GM18507 (cell line): ENCODE measurements around the gene GUCD1.

Source experiments
- DNase-seq: peaks from one replicate; pipeline ENCODE4 v3.0.0; 2011; ENCODE audit warnings: low read depth; ENCODE audit not compliant: insufficient read length; ENCODE audit errors: extremely low spot score
- FAIRE-seq: peaks from 2 replicates; lab custom pipeline; 2011; peaks lifted over from hg19 to GRCh38; lab: Jason Lieb, UNC

GUCD1 gene

GRCh38 chr22:24591286-24591830 lies 36.4 kb upstream of the GUCD1 start:
- FAIRE-seq (no peak), DNase-seq (no peak)

GRCh38 chr22:24590596-24591173 lies 35.7 kb upstream of the GUCD1 start:
- FAIRE-seq (no peak), DNase-seq (no peak)

DNA sequence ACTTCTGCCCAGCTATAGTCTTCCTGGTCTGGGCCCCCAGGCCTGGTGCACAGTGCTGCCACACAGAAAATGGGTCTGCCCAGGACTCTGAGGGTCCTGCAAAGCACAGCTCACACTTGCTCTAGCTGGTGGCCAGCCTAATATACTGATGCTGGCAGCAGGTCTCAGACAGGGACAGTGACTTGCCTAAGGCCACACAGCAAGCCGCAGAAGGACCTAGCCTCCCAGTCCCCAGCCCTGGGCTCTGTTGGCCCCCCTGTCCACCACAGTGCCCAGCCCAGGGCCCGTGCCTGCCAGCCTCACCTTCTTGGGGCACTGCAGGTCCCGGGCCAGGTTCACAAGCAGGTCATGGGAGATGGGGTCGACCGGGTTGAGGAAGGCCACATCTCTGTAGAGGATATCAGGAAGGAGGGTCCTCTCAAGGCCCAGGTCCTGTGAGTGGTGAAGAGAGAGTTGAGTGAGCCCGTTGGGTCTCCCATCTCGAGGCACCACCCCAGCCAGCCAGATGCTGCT lies 34.6 kb upstream of the GUCD1 start:
- DNase-seq (no peak), FAIRE-seq (no peak)

DNA sequence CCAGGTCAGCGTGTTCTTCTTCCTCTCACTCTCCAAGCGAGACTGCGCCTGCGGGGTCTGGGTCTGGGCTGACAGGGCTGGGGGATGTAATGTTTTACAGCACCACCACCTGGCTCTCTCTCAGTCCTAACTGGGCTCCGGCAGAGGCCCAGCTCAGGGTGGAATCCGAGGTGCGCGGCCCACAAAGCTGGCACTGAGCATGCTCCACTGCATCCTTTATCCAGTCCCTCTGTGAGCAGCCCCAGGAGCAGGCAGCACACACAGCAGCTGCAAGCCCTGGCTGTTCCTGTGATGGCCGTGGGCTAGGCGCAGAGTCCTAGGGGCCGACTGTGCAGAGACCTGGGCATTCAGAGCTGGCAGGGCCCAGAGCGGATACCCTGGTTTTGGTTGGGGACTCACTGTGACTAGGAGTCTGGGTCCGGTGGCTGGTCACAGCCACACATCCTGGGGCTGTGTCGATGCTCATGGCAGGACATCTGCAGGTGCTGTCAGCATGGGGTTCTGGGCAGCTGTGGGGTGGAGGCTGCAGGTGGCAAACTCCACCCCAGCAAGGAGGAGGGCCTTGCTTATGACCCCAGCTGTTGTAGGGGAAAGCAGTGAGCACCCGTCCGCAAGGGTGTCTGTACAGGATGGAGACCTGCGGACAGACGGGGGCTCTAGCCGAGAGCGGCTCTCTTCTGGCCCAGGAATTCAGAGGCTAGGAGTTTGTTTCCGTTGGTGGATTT lies 34.0 kb upstream of the GUCD1 start:
- no peak for DNase-seq
- FAIRE-seq = no peak

GRCh38 chr22:24588381-24588756 lies 33.4 kb upstream of the GUCD1 start:
- FAIRE-seq = no peak
- no peak for DNase-seq

DNA sequence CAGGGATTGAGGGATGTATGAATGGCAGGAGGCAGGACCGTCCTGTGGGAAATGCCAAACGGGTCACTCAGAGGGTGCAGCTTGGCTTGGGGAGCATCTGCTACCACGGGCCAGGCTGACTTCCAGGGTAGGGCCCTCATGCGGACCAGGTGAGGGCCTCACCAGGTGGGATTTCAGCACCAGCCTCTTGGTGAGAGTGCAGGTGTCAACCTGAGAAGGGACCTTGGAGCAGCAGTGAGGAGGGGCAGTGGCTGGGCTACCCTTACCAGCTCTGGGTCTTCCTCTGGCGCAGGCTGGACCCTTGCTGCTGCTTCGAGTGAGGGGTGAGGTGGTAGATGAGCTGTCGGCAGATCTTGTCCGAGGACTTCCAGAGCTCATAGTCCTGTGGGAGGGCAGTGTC lies 33.0 kb upstream of the GUCD1 start:
- DNase-seq = no peak

GRCh38 chr22:24587251-24587650 lies 32.3 kb upstream of the GUCD1 start:
- FAIRE-seq (no peak), DNase-seq (no peak)

More for the DNA sequence above, 33.0 kb upstream of the GUCD1 start:
- FAIRE-seq = no peak

- DNase-seq (no peak), FAIRE-seq (no peak)
These were observed 31.1 kb upstream of the GUCD1 start for GRCh38 chr22:24585927-24586546.

DNA sequence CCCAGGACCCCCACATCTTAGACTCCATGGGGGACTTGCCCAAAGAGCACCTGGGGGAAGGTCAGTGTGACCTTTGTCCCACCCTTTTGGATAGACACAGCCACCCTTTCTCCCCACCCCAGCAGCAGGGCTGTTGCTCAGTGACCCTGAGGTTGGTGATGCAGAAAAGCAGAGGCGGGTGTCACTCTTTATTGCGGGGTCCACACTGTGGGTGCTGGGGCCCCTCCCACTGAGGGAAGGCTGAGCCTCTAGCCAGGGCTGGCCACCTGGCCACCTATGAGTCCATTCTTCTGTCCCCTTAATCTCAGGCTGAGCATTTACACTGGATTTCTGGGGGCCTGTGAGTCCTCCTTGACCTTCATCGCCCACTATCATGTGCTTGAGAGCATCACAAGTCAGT lies 30.5 kb upstream of the GUCD1 start:
- FAIRE-seq = no peak
- DNase-seq = no peak

DNA sequence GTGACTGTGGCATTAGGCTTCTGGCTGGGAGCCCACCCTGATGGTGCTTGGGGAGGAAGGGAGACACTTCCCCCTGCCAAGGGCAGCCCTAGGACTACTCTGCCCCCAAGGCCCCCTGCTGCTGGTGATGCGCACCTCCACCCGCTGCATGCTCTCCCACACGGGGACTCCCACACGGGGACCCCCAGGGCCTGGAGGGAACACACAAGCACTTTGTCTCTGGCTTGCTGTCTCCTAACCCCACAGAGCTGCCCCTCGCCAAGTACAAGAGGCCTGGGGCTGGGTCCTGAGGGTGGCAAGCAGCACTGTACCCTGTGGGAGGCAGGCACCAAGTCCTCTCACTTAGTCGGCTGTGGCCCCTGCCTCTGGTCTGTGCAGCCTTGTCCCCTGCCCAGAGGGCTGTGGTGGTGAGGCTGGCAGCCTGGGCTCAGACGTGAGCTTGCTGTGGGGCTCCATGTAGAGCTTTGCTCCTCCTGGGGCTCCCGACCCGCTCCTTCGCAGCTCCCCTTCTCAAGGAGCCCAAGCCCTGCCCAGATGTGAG lies 30.0 kb upstream of the GUCD1 start:
- FAIRE-seq (no peak), DNase-seq (no peak)

DNA sequence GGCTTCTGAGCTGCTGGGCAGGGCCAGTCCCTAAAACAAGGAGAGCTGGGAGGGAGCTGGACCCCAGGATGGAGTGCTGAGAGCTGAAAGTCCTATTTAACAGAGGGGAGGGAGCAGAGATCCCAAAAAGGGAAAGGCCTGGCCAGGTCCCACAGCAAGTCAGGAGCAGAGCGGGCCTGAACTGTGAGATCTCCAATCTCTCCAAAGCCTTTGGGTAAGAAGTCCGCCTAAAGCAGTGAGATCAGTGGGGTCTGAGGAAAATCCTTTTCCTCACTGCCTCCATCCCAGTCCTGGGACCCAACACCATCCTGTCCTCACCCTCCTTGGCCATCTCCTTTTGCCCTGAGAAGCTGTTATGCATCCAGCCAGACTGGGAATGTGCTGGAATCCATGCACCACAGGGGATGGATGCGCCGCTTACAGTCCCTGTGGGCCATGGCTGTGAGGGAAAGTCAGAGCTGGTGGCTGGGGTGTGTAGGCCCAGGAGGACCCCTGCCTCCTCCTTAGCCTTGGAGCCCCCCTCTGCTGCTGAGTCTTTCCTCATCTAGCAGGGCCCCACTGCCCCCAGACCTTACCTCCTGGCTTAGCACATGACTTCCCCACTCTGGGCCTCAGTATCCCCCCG lies 29.3 kb upstream of the GUCD1 start:
- DNase-seq (no peak), FAIRE-seq (no peak)

DNA sequence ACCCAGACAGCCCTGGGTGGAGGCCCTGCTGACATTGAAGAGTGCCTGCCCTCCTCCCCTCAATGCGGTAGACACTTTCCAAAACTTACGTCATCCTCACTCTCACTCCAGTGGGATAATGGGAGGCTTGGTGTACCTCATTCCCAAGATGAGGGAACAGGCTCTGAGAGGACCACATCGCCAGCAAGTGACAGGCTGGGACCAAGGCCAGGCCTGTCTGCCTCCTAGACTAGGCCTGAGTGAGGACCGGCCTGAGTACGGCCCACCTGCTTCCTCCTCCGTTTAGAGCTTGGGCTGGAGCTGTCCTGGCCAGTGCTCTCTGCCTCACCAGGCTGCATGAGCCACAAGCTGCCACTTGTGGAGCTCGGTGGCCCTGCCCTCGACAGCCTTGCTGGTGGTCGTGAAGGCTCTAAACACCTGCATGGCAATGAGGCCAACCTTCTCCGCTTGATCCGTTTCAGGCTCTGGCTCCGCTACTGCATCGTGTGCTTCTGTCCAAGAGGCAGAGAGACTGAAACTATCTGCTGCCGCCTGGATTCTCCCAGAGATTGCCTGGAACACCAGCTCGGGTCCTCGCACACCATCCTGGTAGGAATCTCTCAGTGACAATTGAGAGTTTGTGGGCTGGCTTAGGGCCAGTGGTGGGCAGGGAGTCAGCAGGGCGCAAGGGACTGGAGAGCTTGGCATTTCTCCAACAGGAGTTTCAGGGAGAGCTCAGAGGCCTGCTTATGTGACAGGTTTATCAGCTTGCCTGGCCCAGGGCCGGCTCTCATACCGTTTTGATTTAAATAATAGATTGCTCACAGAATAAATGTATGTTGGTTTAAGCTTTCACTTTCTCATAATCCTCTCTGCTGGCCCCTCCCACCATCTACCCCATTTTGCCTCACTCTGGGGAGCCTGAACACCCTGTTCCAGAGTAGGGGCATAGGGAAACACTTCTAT lies 28.6 kb upstream of the GUCD1 start:
- no peak for DNase-seq

GRCh38 chr22:24582056-24582814 lies 27.3 kb upstream of the GUCD1 start:
- FAIRE-seq (no peak), DNase-seq (no peak)

More for the DNA sequence above, 28.6 kb upstream of the GUCD1 start:
- no peak for FAIRE-seq

DNA sequence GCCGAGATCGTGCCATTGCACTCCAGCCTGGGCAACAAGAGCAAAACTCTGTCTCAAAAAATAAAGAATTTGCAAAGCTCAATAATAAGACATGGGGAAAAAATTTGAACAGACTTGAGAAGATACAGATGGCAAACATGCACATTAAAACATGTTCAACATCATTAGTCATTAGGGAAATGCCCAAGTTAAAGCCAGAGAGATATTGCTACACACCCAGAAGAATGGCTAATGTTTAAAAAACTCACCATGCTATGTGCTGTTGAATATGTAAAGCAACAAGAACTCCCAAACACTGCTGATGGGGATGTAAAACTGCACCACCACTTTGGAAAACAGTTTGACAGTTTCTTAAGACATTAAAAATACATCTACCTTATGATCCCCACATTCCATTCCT lies 25.3 kb upstream of the GUCD1 start:
- FAIRE-seq = no peak

DNA sequence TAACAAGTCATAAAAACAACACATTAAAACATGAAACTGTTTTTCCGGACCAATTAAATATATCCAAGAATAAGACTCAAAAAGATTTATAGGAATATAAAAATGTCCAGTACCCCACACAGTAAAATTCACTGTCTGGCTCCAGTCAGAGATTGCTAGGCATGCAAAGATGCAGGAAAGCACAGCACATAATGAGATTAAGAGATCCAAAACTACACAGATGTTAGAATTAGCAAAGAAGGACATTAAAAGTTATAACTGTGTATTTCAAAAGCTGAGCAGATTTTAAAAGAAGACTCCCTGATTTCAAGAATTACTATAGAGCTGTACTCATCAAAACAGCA lies 24.3 kb upstream of the GUCD1 start:
- FAIRE-seq = no peak
- no peak for DNase-seq

More for the DNA sequence above, 25.3 kb upstream of the GUCD1 start:
- no peak for DNase-seq

- FAIRE-seq (peak; percentile 15), DNase-seq (no peak)
These were observed 23.7 kb upstream of the GUCD1 start for GRCh38 chr22:24578355-24579257.

GRCh38 chr22:24576778-24577177 lies 21.8 kb upstream of the GUCD1 start:
- no peak for FAIRE-seq

More at GRCh38 chr22:24576778-24577177, 21.8 kb upstream of the GUCD1 start:
- DNase-seq = no peak
